ENCODE data around the gene MKLN1. TPM values are rescaled to one million over a fixed set of nuclear protein-coding genes. Genes with fewer than 3 reads are reported as not detected.

The MKLN1 gene
- total RNA-seq, 1 donor from 2014 or later = 60.4 TPM

GRCh38 chr7:131436384-131436783, 108.7 kb downstream of the MKLN1 start:
- peaks cover 41% of the 10 kb centered on the region for H3K36me3 ChIP-seq
- intact Hi-C loops (cut with DNase I) = no loop called here

GRCh38 chr7:131438969-131439368, 111.3 kb downstream of the MKLN1 start:
- ATAC-seq (no peak), DNase-seq (no peak)
- Histone ChIP-seq H3K27me3 (ENCODE audit: low read depth) (no peaks in the 10 kb centered on the region), H3K4me1 (no peaks in the 10 kb centered on the region), H3K9me3 (no peaks in the 10 kb centered on the region), H3K36me3 (peaks cover 45% of the 10 kb centered on the region), H3K4me3 (no peak overlapping the region), H3K27ac (no peak overlapping the region)
- TF ChIP-seq, protein P1, sequence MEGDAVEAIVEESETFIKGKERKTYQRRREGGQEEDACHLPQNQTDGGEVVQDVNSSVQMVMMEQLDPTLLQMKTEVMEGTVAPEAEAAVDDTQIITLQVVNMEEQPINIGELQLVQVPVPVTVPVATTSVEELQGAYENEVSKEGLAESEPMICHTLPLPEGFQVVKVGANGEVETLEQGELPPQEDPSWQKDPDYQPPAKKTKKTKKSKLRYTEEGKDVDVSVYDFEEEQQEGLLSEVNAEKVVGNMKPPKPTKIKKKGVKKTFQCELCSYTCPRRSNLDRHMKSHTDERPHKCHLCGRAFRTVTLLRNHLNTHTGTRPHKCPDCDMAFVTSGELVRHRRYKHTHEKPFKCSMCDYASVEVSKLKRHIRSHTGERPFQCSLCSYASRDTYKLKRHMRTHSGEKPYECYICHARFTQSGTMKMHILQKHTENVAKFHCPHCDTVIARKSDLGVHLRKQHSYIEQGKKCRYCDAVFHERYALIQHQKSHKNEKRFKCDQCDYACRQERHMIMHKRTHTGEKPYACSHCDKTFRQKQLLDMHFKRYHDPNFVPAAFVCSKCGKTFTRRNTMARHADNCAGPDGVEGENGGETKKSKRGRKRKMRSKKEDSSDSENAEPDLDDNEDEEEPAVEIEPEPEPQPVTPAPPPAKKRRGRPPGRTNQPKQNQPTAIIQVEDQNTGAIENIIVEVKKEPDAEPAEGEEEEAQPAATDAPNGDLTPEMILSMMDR (IDR thresholded peaks at IDR 0.05) = no peak
- intact Hi-C loops (cut with DNase I) = no loop called here

More at GRCh38 chr7:131436384-131436783, 108.7 kb downstream of the MKLN1 start:
- Histone ChIP-seq H3K4me1 (no peaks in the 10 kb centered on the region), H3K27ac (no peak overlapping the region), H3K4me3 (no peak overlapping the region), H3K9me3 (no peaks in the 10 kb centered on the region), H3K27me3 (ENCODE audit: low read depth) (no peaks in the 10 kb centered on the region)
- no peak for DNase-seq
- TF ChIP-seq, protein P1 (IDR thresholded peaks at IDR 0.05) = no peak
- ATAC-seq = no peak

DNA sequence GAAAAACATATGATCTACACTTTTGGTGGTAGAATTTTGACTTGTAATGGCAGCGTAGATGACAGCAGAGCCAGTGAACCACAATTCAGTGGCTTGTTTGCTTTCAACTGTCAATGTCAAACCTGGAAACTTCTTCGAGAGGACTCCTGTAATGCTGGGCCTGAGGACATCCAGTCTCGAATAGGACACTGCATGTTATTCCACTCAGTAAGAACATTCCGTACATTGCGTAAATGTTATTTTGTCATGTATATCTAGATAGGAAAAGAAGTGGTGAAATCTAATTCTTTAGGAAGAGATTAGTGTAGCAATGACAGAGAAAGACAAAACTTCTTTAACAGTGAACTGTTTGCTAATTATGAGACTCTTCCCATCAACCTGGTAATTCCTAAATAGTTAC, 115.8 kb downstream of the MKLN1 start:
- TF ChIP-seq, protein P1 (IDR thresholded peaks at IDR 0.05) = no peak
- Histone ChIP-seq H3K4me3 (no peak overlapping the region), H3K27ac (no peak overlapping the region), H3K9me3 (no peaks in the 10 kb centered on the region), H3K36me3 (peaks cover 54% of the 10 kb centered on the region), H3K27me3 (ENCODE audit: low read depth) (no peaks in the 10 kb centered on the region), H3K4me1 (no peaks in the 10 kb centered on the region)
- intact Hi-C loops (cut with DNase I) = no loop called here
- no peak for ATAC-seq
- no peak for DNase-seq

DNA sequence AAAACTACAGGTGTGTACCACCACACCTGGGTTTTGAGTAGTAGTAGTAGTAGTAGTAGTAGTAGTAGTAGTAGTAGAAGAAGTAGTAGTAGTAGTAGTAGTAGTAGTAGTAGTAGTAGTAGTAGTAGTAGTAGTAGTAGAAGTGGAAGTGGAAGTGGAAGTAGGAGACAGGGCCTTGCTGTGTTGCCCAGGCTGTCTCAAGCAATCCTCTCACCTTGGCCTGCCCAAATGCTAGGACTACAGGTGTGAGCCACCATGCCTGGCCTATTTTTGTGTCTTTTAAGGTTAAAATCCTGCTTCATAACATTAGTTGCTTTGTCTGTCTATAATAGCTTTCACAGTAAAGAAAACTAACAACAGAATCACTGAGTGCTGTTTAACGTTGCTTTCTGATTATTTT, 117.0 kb downstream of the MKLN1 start:
- Histone ChIP-seq H3K36me3 (peaks cover 55% of the 10 kb centered on the region), H3K27me3 (ENCODE audit: low read depth) (no peaks in the 10 kb centered on the region), H3K27ac (no peak overlapping the region), H3K4me3 (no peak overlapping the region), H3K4me1 (no peaks in the 10 kb centered on the region), H3K9me3 (no peaks in the 10 kb centered on the region)
- ATAC-seq (no peak), DNase-seq (no peak)
- TF ChIP-seq, protein P1 (IDR thresholded peaks at IDR 0.05) = no peak
- intact Hi-C loops (cut with DNase I) = no loop called here

DNA sequence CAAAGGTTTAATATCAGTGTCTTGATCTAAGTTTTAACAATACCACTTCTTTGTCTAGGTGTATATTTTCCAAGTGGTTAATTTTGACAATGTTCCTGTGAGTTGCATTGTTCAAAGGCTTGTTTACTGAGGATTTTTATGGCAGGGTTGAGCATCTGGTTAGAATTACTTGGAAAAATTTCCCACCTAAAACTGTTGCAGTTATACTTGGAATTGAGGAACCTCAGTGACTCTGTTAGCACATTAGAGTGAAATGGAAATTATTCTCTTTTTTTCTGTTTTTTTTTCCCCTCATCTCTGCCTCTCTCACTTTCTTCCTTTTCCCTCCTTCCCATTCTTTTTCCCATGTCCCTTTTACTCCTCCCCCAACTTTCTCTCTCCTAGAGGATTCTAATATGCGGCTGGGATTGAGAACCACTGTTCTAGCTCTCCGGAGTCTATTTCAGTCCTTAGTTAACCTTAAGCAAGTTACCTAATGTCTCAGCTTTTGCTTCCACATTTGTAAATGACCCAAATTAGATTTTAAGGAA, 121.8 kb downstream of the MKLN1 start:
- DNase-seq = no peak
- TF ChIP-seq, protein P1 (IDR thresholded peaks at IDR 0.05) = no peak
- H3K27me3 ChIP-seq (ENCODE audit: low read depth) = no peaks in the 10 kb centered on the region
- intact Hi-C loops (cut with DNase I) = no loop called here
- peaks cover 39% of the 10 kb centered on the region for H3K36me3 ChIP-seq
- no peak for ATAC-seq
- H3K27ac ChIP-seq = no peak overlapping the region
- H3K9me3 ChIP-seq = no peaks in the 10 kb centered on the region
- no peak overlapping the region for H3K4me3 ChIP-seq
- H3K4me1 ChIP-seq = no peaks in the 10 kb centered on the region
